Limb (tissue), 2 donors: ENCODE measurements around the gene MLST8.
A peak's percentile ranks its signal among the peaks of the same experiment; 100 is the strongest.
"Not testable (repeated sequence)": the region's sequence is repeated elsewhere in the genome, so short reads cannot be mapped to it uniquely, and the experiment has no call there.

ENCODE experiments used
- DNase-seq, 2 donors: peaks; one replicate each; pipeline ENCODE4 v3.0.0-alpha.2; 2016; ENCODE audit errors: extremely low spot score in 2 of 2

The MLST8 gene

DNA sequence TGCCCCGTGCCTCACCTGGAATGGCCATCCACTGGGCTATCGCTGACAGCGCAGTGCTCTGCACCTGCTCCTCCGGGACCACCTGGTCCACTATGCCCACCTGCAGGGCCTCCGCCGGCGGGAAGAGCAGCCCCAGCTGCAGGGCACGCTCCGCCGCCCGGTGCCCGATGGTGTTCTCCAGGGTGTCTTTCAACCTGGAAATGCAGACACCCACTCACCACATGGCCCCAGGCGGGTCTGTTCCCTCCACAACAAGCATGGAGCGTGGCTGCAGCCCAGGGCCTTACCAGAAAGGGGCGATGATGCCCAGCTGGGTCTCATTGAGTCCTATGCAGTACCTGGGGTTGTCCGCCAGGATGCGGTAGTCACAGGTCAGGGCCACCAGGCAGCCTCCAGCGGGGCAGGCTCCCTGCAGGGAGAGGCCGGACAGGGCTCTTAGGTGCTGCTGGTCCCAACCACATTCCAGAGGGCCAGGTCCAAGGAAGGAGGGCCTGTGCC, 37.8 kb downstream of the MLST8 start:
- no peak for DNase-seq

DNA sequence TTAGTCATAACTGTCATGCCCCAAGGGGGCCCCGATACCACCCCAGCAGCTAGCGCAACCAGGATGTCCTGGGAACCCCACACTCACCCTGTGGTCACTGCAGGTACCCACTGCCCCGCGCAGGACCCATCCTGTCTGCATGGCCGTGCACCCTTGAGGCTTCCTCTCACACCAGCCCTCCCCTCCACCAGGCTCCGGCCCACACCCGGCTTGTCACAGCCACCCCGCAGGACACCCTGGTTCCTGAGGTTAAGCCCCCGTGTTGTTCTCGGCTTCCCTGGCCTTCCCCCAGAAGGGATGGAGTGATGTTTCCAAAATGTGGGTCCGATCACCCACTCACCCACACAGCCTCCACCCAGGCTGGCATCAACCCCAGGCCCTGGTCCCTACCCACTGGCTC, 38.5 kb downstream of the MLST8 start:
- DNase-seq = no peak

DNA sequence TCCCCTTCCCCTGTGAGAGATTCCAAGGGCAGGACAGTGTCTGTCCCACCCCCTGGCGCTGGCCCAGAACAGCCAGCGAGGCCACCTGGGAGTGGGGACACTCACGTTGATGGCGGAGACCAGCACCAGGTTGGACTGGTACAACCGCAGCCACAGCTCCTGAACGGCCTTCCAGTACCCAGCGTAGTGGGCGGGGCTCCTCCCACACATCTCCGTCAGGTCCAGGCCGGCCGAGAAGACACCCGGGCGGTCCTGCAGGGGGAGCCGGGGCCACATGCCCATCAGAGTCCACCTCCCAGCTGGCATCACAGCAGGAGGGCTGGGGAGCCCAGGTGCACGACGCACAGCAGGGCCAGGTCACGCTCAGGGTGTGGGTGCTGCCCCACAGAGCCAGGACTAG, 39.0 kb downstream of the MLST8 start:
- no peak for DNase-seq

DNA sequence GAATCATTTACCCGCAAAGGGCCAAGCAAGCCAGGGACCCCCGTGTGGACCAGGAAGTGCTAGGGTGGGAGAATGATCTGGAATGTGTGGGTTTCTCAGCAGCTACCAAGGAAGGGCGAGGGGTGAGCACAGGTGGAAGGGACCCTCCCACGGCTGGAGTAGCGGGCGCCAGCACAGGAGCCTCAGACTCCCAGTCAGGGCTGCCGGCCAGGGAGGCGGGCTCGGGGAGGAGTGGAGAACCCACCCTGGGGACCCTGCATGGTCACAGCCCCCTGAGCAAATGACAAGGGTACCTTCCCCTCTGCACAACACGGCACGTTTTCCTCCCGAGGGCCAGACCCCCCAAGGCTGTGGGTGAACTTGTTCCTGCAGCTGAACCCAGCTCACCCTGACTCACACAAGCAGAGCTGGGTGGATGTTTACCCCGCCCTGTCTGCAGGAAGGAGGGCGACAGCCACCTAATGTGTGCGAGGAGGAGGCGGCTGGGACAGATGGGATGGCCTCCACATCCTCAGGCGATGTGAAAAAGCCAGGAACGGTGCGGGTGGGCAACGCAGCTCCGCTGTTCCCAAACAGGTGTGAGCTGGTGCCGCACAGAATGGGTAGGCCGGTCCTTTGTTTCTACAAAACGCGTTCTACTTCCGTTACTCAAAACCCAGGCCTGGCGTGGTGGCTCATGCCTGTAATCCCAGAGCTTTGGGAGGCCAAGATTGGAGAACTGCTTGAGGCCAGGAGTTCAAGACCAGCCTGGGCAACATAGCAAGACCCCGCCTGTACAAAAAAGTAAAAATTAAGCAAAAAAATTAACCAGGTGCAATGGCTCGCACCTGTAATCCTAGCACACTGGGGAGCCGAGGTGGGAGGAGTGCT, 39.9 kb downstream of the MLST8 start:
- no peak for DNase-seq

DNA sequence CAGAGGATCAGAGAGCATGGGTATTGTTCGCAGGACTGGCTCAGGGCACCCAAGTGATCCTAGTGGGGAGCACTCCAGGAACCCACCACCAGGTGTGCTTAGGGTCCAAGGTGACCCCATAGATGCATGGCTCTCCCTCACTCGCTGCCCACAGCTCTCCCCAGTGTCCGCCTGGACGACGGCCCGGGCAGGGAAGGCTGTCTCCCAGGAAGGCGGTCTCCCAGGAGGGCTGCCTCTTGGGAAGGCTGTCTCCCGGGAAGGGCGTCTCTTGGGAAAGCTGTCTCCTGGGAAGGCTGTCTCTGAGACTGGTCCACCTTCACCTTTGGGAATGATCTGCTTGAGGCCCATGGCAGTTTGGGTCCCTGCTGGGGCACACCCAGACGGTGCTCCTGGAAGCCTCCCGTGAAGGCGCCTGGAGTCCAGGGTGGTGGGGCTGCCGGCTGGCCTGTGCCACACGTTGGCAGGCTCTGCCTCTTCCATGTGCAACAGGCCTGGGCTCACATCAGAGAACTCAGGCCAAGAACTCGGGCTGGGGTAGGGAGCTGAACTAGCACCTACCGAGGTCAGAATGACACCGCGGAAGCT, 41.1 kb downstream of the MLST8 start:
- no peak for DNase-seq

DNA sequence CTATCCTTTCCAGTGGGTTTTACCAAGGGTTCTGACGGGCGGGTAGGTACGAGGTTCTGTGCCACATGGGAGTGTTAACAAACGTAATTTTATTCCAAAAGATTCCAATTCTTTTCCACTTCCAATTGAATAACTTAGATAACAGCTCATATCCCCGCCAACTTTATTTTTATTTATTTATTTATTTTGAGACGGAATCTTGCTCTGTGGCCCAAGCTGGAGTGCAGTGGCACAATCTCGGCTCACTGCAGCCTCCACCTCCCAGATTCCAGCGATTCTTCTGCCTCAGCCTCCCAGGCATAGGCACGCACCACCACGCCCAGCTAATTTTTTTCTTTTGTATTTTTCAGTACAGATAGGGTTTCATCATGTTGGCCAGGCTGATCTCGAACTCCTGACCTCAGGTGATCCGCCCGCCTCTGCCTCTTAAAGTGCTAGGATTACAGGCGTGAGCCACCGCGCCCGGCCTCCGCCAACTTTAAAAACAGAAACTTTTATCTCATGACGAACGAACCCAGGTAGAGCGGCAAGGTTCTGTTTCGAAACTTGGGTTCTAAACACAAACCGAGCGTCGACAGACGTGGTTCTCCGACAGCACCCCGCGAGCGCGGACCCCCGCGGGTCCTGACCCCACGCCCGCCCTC, 45.5 kb downstream of the MLST8 start:
- DNase-seq = no peak

DNA sequence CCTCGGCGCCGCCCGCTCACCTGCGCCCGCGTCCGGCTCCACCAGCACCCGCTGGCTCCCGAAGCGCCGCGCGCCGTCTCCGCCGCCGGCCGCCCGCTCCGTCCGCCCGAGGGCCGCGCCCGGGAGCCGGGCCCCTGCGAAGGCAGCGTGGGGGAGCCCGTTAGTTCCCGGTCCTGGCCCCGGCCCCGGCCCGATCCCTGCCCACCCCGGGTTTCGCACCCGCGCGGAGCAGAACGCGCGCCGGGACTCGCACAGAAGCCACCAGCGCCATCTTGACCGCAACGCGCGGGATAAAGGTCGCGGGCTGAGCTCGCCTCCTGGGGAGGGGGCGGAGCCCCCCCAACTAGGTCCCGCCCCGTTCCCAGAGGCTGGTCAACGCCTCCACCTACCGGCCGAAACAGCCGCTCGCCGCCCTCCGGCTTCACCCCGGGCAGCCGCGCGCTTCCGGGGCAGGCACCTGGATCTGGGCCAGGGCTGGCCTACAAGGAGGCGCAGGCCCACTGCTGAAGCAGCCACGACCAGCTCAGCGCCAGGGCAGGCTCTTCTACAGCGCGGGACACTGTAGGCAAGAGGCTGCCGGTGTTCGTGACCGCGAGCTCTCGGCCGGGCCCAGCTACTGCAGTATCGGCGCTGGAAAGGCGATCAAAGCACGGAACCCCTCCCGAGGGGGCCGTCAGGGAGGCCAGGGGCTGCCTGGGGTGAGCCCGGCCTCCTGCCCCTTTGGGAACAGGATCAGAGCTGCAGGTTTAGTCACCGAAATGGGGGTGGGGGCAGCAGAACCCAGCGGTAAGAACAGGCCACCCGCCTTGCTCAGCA, 46.2 kb downstream of the MLST8 start, which contains the start of gene ECI1:
ECI1 (minus strand) TSS at position 292 of the 816 bp plus-strand sequence; CDS start at position 271, 21 bp downstream.
- DNase-seq = peak; percentile 90 to 93

DNA sequence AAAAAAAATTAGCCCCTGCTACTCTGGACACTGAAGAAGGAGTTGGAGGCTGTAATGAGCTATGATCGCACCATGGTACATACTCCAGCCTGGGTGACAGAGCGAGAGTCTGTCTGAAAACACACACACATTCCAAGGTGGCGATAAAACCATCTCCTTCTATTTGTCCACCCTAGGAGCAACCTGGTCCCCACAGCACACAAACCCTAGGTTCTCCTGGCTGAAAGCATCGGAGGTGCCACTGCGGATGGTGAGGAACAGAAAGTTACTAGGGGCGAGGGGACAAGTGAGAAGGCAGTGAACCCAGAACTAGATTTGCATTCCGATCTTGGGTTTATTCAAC, 47.5 kb downstream of the MLST8 start:
- no peak for DNase-seq

DNA sequence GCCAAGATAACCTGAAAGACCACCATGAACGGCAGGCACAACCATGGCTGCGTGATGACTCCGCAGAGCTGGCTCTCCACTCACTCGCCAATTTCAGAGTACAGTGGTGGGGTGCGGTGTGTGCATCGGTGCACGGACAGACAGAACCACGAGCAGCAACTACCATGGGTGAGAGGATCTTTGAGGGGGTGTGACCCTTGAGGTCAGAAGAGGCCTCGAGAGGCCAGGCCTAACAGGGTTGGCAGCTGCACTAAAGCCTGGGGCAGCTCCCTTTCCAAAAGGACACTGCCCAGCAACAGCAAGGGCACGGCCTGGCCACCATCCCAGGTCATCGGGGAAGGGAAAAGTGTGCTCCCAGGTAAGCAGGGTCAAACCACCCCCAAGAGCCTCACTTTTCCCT, 48.0 kb downstream of the MLST8 start:
- no peak for DNase-seq

DNA sequence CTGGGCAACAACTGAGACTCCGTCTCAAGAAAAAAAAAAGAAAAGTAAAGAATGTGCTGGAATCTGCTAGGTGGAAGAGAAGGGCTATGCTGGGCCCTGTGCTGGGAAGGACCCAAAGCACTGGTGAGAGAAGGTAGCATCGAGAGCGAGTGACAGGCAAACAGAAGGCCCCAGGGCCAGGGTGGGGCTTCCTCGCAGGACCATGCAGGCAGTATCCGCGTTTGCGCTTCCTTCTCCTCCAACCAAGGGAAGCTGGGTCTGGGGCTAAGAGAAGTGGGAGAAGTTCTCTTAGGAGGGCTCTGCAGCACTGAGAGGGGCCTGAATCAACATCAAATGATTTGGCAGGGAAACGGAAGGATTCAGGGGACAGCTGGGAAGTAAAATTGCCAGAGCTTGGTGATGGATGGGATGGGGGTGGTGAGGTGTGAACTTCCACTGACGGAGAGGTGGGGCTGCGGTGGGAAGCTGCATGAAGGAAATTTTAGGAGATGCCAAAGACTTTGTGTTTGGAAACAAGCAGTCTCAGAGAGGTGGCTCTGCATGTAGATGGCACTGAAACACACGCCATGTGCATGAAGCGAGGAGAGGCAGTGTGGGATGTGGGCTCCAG, 51.4 kb downstream of the MLST8 start:
- no peak for DNase-seq

DNA sequence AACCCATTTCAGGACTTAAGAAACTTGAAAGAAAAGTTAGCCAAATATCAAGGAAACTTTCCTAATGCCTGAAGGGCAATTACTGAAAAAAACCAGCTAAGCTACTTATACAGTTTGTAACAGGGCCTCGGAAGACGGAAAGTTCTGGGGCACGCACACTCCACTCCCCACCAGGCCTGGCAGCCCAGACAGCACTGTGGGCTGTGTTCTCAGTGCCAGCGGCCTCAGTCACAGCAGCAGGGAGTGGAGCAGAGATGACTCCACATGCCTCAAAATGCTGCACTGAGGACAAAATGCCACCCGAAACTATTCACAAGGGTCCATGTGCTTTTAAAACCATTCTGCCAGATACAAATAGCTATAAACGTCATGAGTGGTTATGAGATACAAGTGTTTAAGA, 52.5 kb downstream of the MLST8 start:
- no peak for DNase-seq

DNA sequence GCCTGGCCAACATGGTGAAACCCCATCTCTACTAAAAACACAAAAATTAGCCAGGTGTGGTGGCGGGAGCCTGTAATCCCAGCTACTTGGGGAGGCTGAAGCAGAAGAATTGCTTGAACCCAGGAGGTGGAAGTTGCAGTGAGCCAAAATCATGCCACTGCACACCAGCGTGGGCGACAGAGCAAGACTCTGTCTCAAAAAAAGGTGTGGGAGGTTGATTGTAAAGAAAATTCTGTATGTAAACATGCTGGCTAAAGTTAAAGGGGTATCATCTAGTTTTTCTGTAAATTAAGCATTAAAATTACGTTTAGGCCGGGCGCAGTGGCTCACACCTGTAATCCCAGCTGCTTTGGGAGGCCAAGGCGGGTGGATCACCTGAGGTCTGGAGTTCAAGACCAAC, 53.3 kb downstream of the MLST8 start:
- not testable (repeated sequence) for DNase-seq
